A673 (cell line): Measurements from ENCODE around the gene CEND1.

ENCODE experiments used
- EZH2 ChIP-seq: fragments of 200-600 bp; sonication (generic); IDR thresholded peaks from 2 replicates; pipeline ENCODE4 v1.6.1; 2017; ENCODE audit warnings: borderline replicate concordance, low read depth, mild to moderate bottlenecking, mixed read lengths, antibody characterized with exemption, low read length; ENCODE audit not compliant: poor library complexity, severe bottlenecking
- TF ChIP-seq, protein P1 (sequence below): fragments of 300-800, 200-600 bp; sonication (generic); conservative IDR thresholded peaks from 2 replicates; pipeline ENCODE4 v1.5.1; 2017; ENCODE audit warnings: low read depth, mild to moderate bottlenecking, antibody characterized with exemption, low read length, moderate library complexity, mixed read lengths

DNA sequence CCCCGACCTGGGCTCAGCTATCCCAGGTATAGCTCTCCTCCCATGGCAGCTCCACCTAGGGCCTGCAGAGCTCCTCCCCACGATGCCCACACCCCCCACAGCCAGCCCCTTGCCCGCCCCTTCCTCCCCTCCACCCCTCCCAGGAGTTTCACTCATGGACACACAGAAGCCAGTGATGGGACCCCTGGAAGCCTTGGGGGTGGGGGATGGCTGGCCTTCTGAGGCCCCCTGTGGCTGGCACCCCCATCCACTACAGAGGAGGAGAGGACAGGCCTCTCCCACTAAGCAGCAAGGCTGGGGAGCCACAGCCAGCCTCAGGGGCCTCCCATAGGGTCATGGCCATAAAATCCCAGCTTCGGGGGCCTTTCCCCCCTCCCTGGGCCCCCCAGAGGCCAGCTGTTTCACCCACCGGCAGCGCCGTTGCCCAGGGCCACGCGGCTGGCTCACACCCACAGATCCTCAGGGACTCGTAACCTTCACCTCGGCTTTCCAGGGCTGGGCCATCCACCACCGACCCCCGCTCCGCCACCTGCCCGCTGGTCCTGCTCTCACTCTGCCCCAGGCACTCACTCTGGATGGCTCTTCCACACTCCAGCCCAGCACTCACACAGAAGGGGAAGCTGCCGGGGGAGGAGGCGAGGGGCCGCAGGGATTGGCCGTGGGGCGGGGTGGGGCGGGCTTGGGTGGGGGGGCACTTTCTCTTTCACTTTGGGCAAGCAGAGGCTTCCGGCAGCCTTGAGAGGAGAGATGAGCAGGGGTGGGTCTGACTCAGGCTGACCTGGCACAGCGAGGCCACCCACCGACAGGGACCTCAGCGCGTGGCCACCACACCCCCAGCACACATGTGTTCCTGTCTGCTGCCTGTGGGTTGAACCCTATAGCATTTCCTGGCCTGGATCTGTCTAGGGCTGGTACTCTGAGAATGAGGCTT, 6.0 kb upstream of the CEND1 start:
- TF ChIP-seq, protein P1, sequence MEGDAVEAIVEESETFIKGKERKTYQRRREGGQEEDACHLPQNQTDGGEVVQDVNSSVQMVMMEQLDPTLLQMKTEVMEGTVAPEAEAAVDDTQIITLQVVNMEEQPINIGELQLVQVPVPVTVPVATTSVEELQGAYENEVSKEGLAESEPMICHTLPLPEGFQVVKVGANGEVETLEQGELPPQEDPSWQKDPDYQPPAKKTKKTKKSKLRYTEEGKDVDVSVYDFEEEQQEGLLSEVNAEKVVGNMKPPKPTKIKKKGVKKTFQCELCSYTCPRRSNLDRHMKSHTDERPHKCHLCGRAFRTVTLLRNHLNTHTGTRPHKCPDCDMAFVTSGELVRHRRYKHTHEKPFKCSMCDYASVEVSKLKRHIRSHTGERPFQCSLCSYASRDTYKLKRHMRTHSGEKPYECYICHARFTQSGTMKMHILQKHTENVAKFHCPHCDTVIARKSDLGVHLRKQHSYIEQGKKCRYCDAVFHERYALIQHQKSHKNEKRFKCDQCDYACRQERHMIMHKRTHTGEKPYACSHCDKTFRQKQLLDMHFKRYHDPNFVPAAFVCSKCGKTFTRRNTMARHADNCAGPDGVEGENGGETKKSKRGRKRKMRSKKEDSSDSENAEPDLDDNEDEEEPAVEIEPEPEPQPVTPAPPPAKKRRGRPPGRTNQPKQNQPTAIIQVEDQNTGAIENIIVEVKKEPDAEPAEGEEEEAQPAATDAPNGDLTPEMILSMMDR: no peak
- no peak for TF ChIP-seq EZH2
